ENCODE data around the gene MAL. TPM values are rescaled to one million over a fixed set of nuclear protein-coding genes. Genes with fewer than 3 reads are reported as not detected.

The MAL gene
- total RNA-seq, 1 donor from 2014 or later = 250 TPM

DNA sequence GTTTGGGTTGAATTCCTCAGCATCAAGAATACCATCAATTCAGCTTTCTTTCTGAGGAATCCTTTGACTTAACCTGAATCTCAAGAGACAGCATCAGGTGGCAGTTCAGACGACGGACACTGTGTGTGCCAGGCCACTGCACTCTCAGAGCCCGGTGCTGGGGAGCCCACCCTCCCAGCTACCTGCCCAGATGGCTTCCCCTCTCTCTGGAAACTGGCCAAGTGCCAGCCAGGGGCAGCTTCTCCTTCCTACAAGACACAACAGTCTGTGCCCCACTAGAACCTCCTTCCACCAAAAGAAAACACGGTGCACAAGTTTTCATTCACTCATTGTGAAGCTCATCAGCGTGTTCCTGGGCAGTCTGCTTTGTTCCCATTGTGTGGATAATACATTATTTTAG lies 28.5 kb downstream of the MAL start:
- no peak for TF ChIP-seq CTCF (conservative IDR thresholded peaks at IDR 0.05)
- H3K27me3 Mint-ChIP-seq = no peaks in the 10 kb centered on the region
- H3K9me3 Mint-ChIP-seq = no peaks in the 10 kb centered on the region
- no peak for DNase-seq (ENCODE audit: extremely low spot score, unreplicated experiment)
- H3K4me1 Mint-ChIP-seq (ENCODE audit: unreplicated experiment) = peaks cover 17% of the 10 kb centered on the region
- H3K36me3 Mint-ChIP-seq = no peaks in the 10 kb centered on the region
- no peak overlapping the region for H3K27ac Mint-ChIP-seq
- no peak overlapping the region for H3K4me3 Mint-ChIP-seq

GRCh38 chr2:95055262-95055661 lies 29.8 kb downstream of the MAL start:
- Mint-ChIP-seq H3K9me3 (no peaks in the 10 kb centered on the region), H3K4me1 (ENCODE audit: unreplicated experiment) (peaks cover 21% of the 10 kb centered on the region), H3K27me3 (no peaks in the 10 kb centered on the region), H3K4me3 (no peak overlapping the region), H3K27ac (peak overlapping the region; percentile 5), H3K36me3 (no peaks in the 10 kb centered on the region)
- no peak for TF ChIP-seq CTCF (conservative IDR thresholded peaks at IDR 0.05)
- no peak for DNase-seq (ENCODE audit: extremely low spot score, unreplicated experiment)

DNA sequence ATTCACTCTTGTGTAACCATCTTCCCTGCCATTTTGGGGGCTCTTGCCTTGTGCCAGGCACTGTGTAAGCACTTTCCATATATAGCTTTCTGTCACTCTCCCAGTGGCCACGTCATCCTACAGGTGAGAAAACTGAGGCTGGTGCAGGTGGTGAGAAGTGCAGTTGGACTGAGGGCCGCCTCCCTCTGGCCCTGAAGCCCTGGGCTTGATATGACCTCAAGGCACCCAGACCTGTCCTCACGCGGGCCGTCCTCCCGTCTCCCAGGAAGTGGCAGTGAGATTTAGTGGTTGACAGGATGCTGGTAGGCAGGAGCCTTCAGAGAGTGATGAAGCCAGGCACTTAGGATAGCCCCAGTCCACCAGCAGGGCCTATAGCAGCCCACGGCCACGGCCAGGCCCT lies 30.5 kb downstream of the MAL start:
- Mint-ChIP-seq H3K4me1 (ENCODE audit: unreplicated experiment) (peaks cover 21% of the 10 kb centered on the region), H3K27me3 (no peaks in the 10 kb centered on the region)
- TF ChIP-seq CTCF (conservative IDR thresholded peaks at IDR 0.05) = no peak

GRCh38 chr2:95056461-95057459 lies 31.3 kb downstream of the MAL start:
- peak; percentile 50 for TF ChIP-seq CTCF (conservative IDR thresholded peaks at IDR 0.05)
- Mint-ChIP-seq H3K4me1 (ENCODE audit: unreplicated experiment) (peaks cover 21% of the 10 kb centered on the region), H3K36me3 (no peaks in the 10 kb centered on the region), H3K27ac (no peak overlapping the region), H3K27me3 (no peaks in the 10 kb centered on the region), H3K4me3 (peak overlapping the region; percentile 7), H3K9me3 (no peaks in the 10 kb centered on the region)
- no peak for DNase-seq (ENCODE audit: extremely low spot score, unreplicated experiment)

More for the DNA sequence above, 30.5 kb downstream of the MAL start:
- no peak for DNase-seq (ENCODE audit: extremely low spot score, unreplicated experiment)
- H3K27ac Mint-ChIP-seq = no peak overlapping the region
- H3K4me3 Mint-ChIP-seq = no peak overlapping the region
- H3K36me3 Mint-ChIP-seq = no peaks in the 10 kb centered on the region
- H3K9me3 Mint-ChIP-seq = no peaks in the 10 kb centered on the region

DNA sequence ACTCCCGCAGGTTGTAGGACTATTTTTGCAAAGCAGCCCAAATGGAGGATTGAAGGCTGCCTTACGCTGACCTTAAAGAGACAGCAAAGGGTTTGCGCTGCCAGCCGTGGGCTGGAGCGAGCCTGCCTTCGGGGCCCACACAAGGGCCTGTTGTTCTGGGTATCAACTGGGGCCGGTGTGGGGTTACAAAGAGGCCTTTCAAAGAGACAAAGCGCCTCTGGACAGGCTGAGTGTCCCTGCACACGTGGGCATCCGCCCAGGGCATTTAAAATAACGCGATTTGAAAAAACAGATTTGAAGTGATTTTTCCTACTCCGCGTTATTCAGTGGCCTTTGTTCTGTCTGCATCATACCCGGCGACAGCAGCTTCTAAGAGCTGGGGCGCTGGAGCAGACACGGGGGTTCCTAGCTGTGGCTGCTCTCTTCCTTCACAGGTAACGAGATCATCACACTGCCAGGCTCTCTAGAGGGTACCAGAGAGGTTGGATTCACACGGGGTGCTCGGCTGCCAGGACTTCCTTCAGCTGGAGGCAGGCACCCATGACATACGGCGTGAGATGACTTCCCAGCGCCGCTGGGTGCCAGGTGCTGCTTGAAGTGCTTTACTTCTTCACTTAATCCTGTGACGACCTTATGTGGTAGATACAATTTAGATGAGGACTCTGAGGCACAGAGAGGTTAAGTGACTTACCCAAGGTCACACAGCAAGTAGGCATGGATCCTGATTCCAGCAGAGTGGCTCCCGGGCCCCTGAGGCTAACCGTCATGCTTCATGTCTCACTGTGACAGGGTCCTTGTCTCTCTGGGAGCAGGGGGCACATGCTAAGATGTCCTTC lies 32.2 kb downstream of the MAL start:
- H3K27ac Mint-ChIP-seq = peak overlapping the region; percentile 2
- H3K36me3 Mint-ChIP-seq = no peaks in the 10 kb centered on the region
- H3K4me1 Mint-ChIP-seq (ENCODE audit: unreplicated experiment) = peaks cover 27% of the 10 kb centered on the region
- no peak for DNase-seq (ENCODE audit: extremely low spot score, unreplicated experiment)
- H3K27me3 Mint-ChIP-seq = peaks cover 4% of the 10 kb centered on the region
- no peaks in the 10 kb centered on the region for H3K9me3 Mint-ChIP-seq
- peak overlapping the region; percentile 7 for H3K4me3 Mint-ChIP-seq
- no peak for TF ChIP-seq CTCF (conservative IDR thresholded peaks at IDR 0.05)

All from type B pancreatic cell (in vitro differentiated cells).